GM19468 (cell line): Measurements from ENCODE around the gene RASGEF1B.
"Not testable (repeated sequence)": the region's sequence is repeated elsewhere in the genome, so short reads cannot be mapped to it uniquely, and the experiment has no call there.

Source experiments
- ATAC-seq: cut with Tn5 transposase; IDR thresholded peaks from one replicate; pipeline ENCODE4 v1.9.1; 2021; ENCODE audit warnings: mild to moderate bottlenecking, moderate library complexity, moderate number of reproducible peaks; ENCODE audit not compliant: unreplicated experiment; ENCODE audit errors: extremely low read depth

Gene RASGEF1B

GRCh38 chr4:81499840-81500239 lies 28.1 kb upstream of the RASGEF1B start:
- ATAC-seq = no peak

GRCh38 chr4:81498551-81499099 lies 26.9 kb upstream of the RASGEF1B start:
- no peak for ATAC-seq

- no peak for ATAC-seq
Measured at GRCh38 chr4:81498046-81498445, 26.3 kb upstream of the RASGEF1B start.

GRCh38 chr4:81495345-81495744 lies 23.6 kb upstream of the RASGEF1B start:
- no peak for ATAC-seq

- no peak for ATAC-seq
Measured at GRCh38 chr4:81494031-81494431, 22.3 kb upstream of the RASGEF1B start.

- no peak for ATAC-seq
Measured at GRCh38 chr4:81492606-81493230, 21.0 kb upstream of the RASGEF1B start.

GRCh38 chr4:81491943-81492342 lies 20.2 kb upstream of the RASGEF1B start:
- ATAC-seq = no peak

- ATAC-seq = no peak
Measured at GRCh38 chr4:81490403-81491160, 18.9 kb upstream of the RASGEF1B start.

- no peak for ATAC-seq
Measured at GRCh38 chr4:81486502-81486901, 14.8 kb upstream of the RASGEF1B start.

GRCh38 chr4:81485310-81485980 lies 13.7 kb upstream of the RASGEF1B start:
- ATAC-seq = no peak

- no peak for ATAC-seq
Measured at GRCh38 chr4:81482326-81482725, 10.6 kb upstream of the RASGEF1B start.

- ATAC-seq = no peak
Measured at GRCh38 chr4:81481151-81481550, 9.4 kb upstream of the RASGEF1B start.

GRCh38 chr4:81479573-81479972 lies 7.9 kb upstream of the RASGEF1B start:
- ATAC-seq = not testable (repeated sequence)

GRCh38 chr4:81473331-81474265 lies 1.9 kb upstream of the RASGEF1B start:
- ATAC-seq = not testable (repeated sequence)

GRCh38 chr4:81472281-81473182 lies 825 bp upstream of the RASGEF1B start:
- ATAC-seq = no peak

- ATAC-seq = no peak
Measured at GRCh38 chr4:81471298-81471587, 464 bp downstream of the RASGEF1B start.

GRCh38 chr4:81470456-81471297 lies 1.0 kb downstream of the RASGEF1B start:
- ATAC-seq = no peak

- no peak for ATAC-seq
Measured at GRCh38 chr4:81469781-81470455, 1.8 kb downstream of the RASGEF1B start.
